ENCODE measurements around the gene CSMD2.

CSMD2 gene

GRCh38 chr1:33682371-33682770 lies 482.7 kb downstream of the CSMD2 start:
- H3K4me3 ChIP-seq: no peak overlapping the region
- DNase-seq (ENCODE audit: low spot score): no peak
- H3K27ac ChIP-seq: no peak overlapping the region
- TF ChIP-seq CTCF (IDR thresholded peaks at IDR 0.05): no peak

GRCh38 chr1:33680281-33680840 lies 484.7 kb downstream of the CSMD2 start:
- no peak for DNase-seq (ENCODE audit: low spot score)
- no peak overlapping the region for H3K4me3 ChIP-seq
- no peak overlapping the region for H3K27ac ChIP-seq
- TF ChIP-seq CTCF (IDR thresholded peaks at IDR 0.05): no peak

- H3K4me3 ChIP-seq: no peak overlapping the region
- no peak overlapping the region for H3K27ac ChIP-seq
- TF ChIP-seq CTCF (IDR thresholded peaks at IDR 0.05): no peak
- no peak for DNase-seq (ENCODE audit: low spot score)
These were observed 494.5 kb downstream of the CSMD2 start for GRCh38 chr1:33670567-33670966.

- no peak for DNase-seq (ENCODE audit: low spot score)
- H3K4me3 ChIP-seq: no peak overlapping the region
- no peak for TF ChIP-seq CTCF (IDR thresholded peaks at IDR 0.05)
- no peak overlapping the region for H3K27ac ChIP-seq
These were observed 496.3 kb downstream of the CSMD2 start for GRCh38 chr1:33668695-33669094.

- Histone ChIP-seq H3K4me3 (no peak overlapping the region), H3K27ac (no peak overlapping the region)
- DNase-seq (ENCODE audit: low spot score): no peak
- TF ChIP-seq CTCF (IDR thresholded peaks at IDR 0.05): no peak
These were observed 497.4 kb downstream of the CSMD2 start for GRCh38 chr1:33667386-33668282.

GRCh38 chr1:33666616-33667015 lies 498.4 kb downstream of the CSMD2 start:
- H3K4me3 ChIP-seq: no peak overlapping the region
- TF ChIP-seq CTCF (IDR thresholded peaks at IDR 0.05): no peak

More at GRCh38 chr1:33666616-33667015, 498.4 kb downstream of the CSMD2 start:
- no peak overlapping the region for H3K27ac ChIP-seq
- no peak for DNase-seq (ENCODE audit: low spot score)

Measured in coronary artery (tissue), 2 donors.